Left ventricle myocardium inferior (tissue), 1 donor: ENCODE measurements around the gene HDAC9. TPM values are rescaled to one million over a fixed set of nuclear protein-coding genes. Genes with fewer than 3 reads are reported as not detected.

ENCODE experiments used
- DNase-seq: peaks from one replicate; pipeline ENCODE4 v3.0.0-alpha.2; 2020
- H3K27ac ChIP-seq: fragments of 200-600 bp; replicated peaks from 2 replicates; pipeline ENCODE4 v1.8.0; 2021
- H3K27me3 ChIP-seq: fragments of 200-600 bp; 2 replicates; pipeline ENCODE4 v1.8.0; 2021; ENCODE audit warnings: low read depth
- H3K36me3 ChIP-seq: fragments of 200-600 bp; 2 replicates; pipeline ENCODE4 v1.8.0; 2021
- H3K4me1 ChIP-seq: fragments of 200-600 bp; 2 replicates; pipeline ENCODE4 v1.8.0; 2021
- H3K4me3 ChIP-seq: fragments of 200-600 bp; 2 replicates; pipeline ENCODE4 v1.8.0; 2021; ENCODE audit warnings: mild to moderate bottlenecking, moderate library complexity
- H3K9me3 ChIP-seq: fragments of 200-600 bp; replicated peaks from 2 replicates; pipeline ENCODE4 v1.8.0; 2021
- intact Hi-C: fragments of 100-400 bp; cut with micrococcal nuclease; formaldehyde crosslinking; loops from one replicate; pipeline ENCODE4 v1.11.0; 2022
- total RNA-seq: library from RNA; stranded (reverse); fragmentation: NEBNext Ultra II Directional; extraction: Animal tissue kit (Norgen Biotek cat#: 25700); gene quantifications from one replicate; pipeline ENCODE4 v1.2.1, GENCODE V29; 2021
- TF ChIP-seq, protein P1 (sequence below): fragments of 200-600 bp; IDR thresholded peaks from 2 replicates; pipeline ENCODE4 v1.8.0; 2021; ENCODE audit warnings: antibody characterized with exemption, mild to moderate bottlenecking, borderline replicate concordance
- donor health status: DM: no; HTN: yes; CAD: no; lungs with severe emphysema.

HDAC9 gene
- total RNA-seq, 1 donor from 2014 or later = 39.6 TPM

GRCh38 chr7:18577096-18577771, 81.7 kb downstream of the HDAC9 start:
- Histone ChIP-seq H3K4me1 (peaks cover 41% of the 10 kb centered on the region), H3K9me3 (no peaks in the 10 kb centered on the region), H3K27me3 (no peaks in the 10 kb centered on the region), H3K27ac (peak overlapping the region; percentile 2), H3K4me3 (no peak overlapping the region), H3K36me3 (no peaks in the 10 kb centered on the region)
- TF ChIP-seq, protein P1, sequence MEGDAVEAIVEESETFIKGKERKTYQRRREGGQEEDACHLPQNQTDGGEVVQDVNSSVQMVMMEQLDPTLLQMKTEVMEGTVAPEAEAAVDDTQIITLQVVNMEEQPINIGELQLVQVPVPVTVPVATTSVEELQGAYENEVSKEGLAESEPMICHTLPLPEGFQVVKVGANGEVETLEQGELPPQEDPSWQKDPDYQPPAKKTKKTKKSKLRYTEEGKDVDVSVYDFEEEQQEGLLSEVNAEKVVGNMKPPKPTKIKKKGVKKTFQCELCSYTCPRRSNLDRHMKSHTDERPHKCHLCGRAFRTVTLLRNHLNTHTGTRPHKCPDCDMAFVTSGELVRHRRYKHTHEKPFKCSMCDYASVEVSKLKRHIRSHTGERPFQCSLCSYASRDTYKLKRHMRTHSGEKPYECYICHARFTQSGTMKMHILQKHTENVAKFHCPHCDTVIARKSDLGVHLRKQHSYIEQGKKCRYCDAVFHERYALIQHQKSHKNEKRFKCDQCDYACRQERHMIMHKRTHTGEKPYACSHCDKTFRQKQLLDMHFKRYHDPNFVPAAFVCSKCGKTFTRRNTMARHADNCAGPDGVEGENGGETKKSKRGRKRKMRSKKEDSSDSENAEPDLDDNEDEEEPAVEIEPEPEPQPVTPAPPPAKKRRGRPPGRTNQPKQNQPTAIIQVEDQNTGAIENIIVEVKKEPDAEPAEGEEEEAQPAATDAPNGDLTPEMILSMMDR = no peak
- intact Hi-C loops = no loop called here
- DNase-seq = no peak

DNA sequence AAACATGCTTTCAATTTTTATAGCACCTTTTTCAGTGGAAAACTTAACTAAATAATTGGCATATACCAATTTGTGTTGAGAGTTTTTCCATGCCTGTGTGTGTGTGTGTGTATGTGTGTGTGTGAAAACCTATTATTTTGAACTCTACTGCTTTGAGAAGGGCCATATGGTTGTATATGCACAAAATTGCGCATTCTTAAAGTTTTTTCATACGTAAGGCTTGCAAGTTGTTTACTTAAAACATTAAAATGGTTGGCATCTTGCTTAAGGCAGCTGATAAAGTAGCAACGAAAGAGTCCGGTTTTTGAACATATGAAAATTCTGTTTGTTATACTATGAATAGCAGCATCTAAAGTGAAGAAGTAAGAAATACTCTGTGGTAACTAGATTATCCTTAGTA, 84.1 kb downstream of the HDAC9 start:
- no peak for DNase-seq
- Histone ChIP-seq H3K27ac (no peak overlapping the region), H3K4me1 (peaks cover 38% of the 10 kb centered on the region), H3K36me3 (no peaks in the 10 kb centered on the region), H3K27me3 (no peaks in the 10 kb centered on the region), H3K9me3 (no peaks in the 10 kb centered on the region), H3K4me3 (no peak overlapping the region)
- intact Hi-C loops = no loop called here
- TF ChIP-seq, protein P1 = no peak

GRCh38 chr7:18580950-18581349, 85.4 kb downstream of the HDAC9 start:
- DNase-seq = no peak
- Histone ChIP-seq H3K9me3 (no peaks in the 10 kb centered on the region), H3K36me3 (no peaks in the 10 kb centered on the region), H3K27ac (no peak overlapping the region), H3K4me1 (peaks cover 37% of the 10 kb centered on the region), H3K4me3 (no peak overlapping the region), H3K27me3 (no peaks in the 10 kb centered on the region)
- intact Hi-C loops = no loop called here
- TF ChIP-seq, protein P1 = no peak

- no peak for DNase-seq
- Histone ChIP-seq H3K36me3 (no peaks in the 10 kb centered on the region), H3K27me3 (no peaks in the 10 kb centered on the region), H3K4me1 (peaks cover 27% of the 10 kb centered on the region), H3K27ac (no peak overlapping the region), H3K4me3 (no peak overlapping the region), H3K9me3 (no peaks in the 10 kb centered on the region)
- TF ChIP-seq, protein P1 = no peak
- intact Hi-C loops = no loop called here
These were observed 87.8 kb downstream of the HDAC9 start for GRCh38 chr7:18583305-18583704.

DNA sequence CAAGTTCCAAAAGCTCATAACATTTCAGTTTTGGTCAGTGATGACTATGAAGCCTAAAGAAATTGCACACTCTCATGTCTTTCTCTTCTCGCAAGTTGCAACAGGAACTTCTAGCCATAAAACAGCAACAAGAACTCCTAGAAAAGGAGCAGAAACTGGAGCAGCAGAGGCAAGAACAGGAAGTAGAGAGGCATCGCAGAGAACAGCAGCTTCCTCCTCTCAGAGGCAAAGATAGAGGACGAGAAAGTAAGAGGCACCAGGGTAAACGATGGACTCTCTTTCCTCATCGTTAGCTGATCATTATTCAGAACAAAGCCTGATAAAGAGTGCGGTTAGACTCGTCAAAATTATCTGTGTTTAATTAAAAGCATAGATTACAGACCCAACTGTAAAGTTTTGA, 94.7 kb downstream of the HDAC9 start:
- DNase-seq = no peak
- no peaks in the 10 kb centered on the region for H3K4me1 ChIP-seq
- TF ChIP-seq, protein P1 = no peak
- H3K4me3 ChIP-seq = no peak overlapping the region
- intact Hi-C loops = no loop called here
- H3K27ac ChIP-seq = no peak overlapping the region
- peaks cover 14% of the 10 kb centered on the region for H3K36me3 ChIP-seq
- no peaks in the 10 kb centered on the region for H3K9me3 ChIP-seq
- no peaks in the 10 kb centered on the region for H3K27me3 ChIP-seq
